ENCODE results near the gene HOXD8. TPM values are rescaled to one million over a fixed set of nuclear protein-coding genes. Genes with fewer than 3 reads are reported as not detected.

HOXD8 gene
- polyA plus RNA-seq, 1 of the 3 experiments (the other 2 are of a cell fraction), result 6.4 TPM

- TF ChIP-seq, protein P1, sequence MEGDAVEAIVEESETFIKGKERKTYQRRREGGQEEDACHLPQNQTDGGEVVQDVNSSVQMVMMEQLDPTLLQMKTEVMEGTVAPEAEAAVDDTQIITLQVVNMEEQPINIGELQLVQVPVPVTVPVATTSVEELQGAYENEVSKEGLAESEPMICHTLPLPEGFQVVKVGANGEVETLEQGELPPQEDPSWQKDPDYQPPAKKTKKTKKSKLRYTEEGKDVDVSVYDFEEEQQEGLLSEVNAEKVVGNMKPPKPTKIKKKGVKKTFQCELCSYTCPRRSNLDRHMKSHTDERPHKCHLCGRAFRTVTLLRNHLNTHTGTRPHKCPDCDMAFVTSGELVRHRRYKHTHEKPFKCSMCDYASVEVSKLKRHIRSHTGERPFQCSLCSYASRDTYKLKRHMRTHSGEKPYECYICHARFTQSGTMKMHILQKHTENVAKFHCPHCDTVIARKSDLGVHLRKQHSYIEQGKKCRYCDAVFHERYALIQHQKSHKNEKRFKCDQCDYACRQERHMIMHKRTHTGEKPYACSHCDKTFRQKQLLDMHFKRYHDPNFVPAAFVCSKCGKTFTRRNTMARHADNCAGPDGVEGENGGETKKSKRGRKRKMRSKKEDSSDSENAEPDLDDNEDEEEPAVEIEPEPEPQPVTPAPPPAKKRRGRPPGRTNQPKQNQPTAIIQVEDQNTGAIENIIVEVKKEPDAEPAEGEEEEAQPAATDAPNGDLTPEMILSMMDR (IDR thresholded peaks at IDR 0.05), result 0 out of 2 replicates have a peak, but pooled peaks have one; percentile 17
- TF ChIP-seq MEF2A (IDR thresholded peaks at IDR 0.05; ENCODE audit: borderline replicate concordance, low read depth), result no peak
- peak; percentile 5; the same call in 1 of the 2 replicates for TF ChIP-seq MXI1 (IDR thresholded peaks at IDR 0.05; ENCODE audit: low read depth, low read length)
- TF ChIP-seq, protein P2, sequence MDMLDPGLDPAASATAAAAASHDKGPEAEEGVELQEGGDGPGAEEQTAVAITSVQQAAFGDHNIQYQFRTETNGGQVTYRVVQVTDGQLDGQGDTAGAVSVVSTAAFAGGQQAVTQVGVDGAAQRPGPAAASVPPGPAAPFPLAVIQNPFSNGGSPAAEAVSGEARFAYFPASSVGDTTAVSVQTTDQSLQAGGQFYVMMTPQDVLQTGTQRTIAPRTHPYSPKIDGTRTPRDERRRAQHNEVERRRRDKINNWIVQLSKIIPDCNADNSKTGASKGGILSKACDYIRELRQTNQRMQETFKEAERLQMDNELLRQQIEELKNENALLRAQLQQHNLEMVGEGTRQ (IDR thresholded peaks at IDR 0.05; ENCODE audit: borderline replicate concordance, low read depth, low read length), result no peak
Observed at GRCh38 chr2:176130147-176130956, 847 bp downstream of the HOXD8 start (continued).

- peak overlapping the region; percentile 62 to 63 for H3K27ac ChIP-seq (ENCODE audit: low read depth in 2 of 2, low read length in 1 of 2)
- no peaks in the 10 kb centered on the region for H3K27me3 ChIP-seq (ENCODE audit: insufficient read depth)
- CTCF ChIA-PET, result interaction anchor here (0.8 to 26.1 kb wide), 18 partner anchors 9 to 1018 kb away, joined by 3 to 1047 read pairs (median 6); partner anchors contain the start of gene HOXD10
Observed at GRCh38 chr2:176130957-176131847, 1.7 kb downstream of the HOXD8 start.

More at GRCh38 chr2:176130957-176131847, 1.7 kb downstream of the HOXD8 start:
- H3F3A ChIP-seq (replicated peaks; ENCODE audit: insufficient read depth), result peaks cover 32% of the 10 kb centered on the region
- H3K9me2 ChIP-seq, result no peaks in the 10 kb centered on the region
- H3K4me1 ChIP-seq (ENCODE audit: control insufficient read depth in 1 of 2, insufficient read depth in 2 of 2, low read depth in 1 of 2, low read length in 1 of 2), result peaks cover 32 to 44% of the 10 kb centered on the region in 2 experiments
- no peak for DNase-seq
- H3K36me3 ChIP-seq (replicated peaks in 1 of 2; ENCODE audit: control insufficient read depth in 1 of 2, insufficient read depth in 2 of 2, low read length in 1 of 2), result no peaks in the 10 kb centered on the region
- WGBS (ENCODE audit: low lambda C conversion rate), result 21% methylated on average over 15 of the region's 15 CpGs
- H3K9ac ChIP-seq, result peak overlapping the region; percentile 66
- H2AFZ ChIP-seq (ENCODE audit: low read depth), result peak overlapping the region; percentile 53; the same call in 1 of the 2 replicates
- peaks cover 10% of the 10 kb centered on the region for H3K79me2 ChIP-seq (ENCODE audit: insufficient read depth)
- H3K4me3 ChIP-seq (ENCODE audit: low read depth in 2 of 2, low read length in 1 of 2), result peak overlapping the region; percentile 69
- POLR2A ChIA-PET, result interaction anchor here (0.7 to 6.3 kb wide), 9 partner anchors 9 to 1262 kb away, joined by 3 to 45 read pairs (median 6); partner anchors contain the start of gene HOXD9
- H3K4me2 ChIP-seq, result peak overlapping the region; percentile 81
- no peaks in the 10 kb centered on the region for H3K9me3 ChIP-seq
- no peaks in the 10 kb centered on the region for H4K20me1 ChIP-seq (ENCODE audit: insufficient read depth)
- TF ChIP-seq MXI1 (IDR thresholded peaks at IDR 0.05; ENCODE audit: low read depth, low read length) (0 out of 2 replicates have a peak, but pooled peaks have one; percentile 9), PBX3 (IDR thresholded peaks at IDR 0.05) (no peak)

Data from SK-N-SH (cell line).